ENCODE results near the gene RHBDD1.

The RHBDD1 gene

GRCh38 chr2:226883296-226883795, 47.5 kb downstream of the RHBDD1 start:
- DNase-seq (ENCODE audit: low read depth in 2 of 2, low spot score in 1 of 2) = no peak

DNA sequence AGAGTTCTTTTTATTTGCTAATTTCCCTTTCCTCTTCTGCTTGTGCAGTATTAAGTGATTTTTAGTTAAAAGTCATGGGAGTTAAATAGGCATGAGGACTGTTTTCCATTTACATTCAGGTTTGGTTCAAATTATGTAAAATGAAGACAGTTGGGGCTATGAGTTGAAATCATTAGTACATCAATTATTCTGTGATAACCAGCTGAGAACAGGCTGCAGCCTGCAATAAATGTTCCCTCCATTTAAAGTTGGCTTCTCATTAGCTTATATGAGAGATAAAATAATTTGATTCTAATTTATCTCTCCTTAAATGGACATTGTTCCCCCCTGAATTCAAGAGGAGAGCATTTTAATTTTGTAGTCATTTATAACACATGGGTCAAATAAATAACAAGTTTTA, 48.3 kb downstream of the RHBDD1 start:
- DNase-seq (ENCODE audit: low read depth in 2 of 2, low spot score in 1 of 2) = no peak

- no peak for DNase-seq (ENCODE audit: low read depth in 2 of 2, low spot score in 1 of 2)
These were observed 50.0 kb downstream of the RHBDD1 start for GRCh38 chr2:226885769-226886435.

GRCh38 chr2:226887940-226888339, 52.1 kb downstream of the RHBDD1 start:
- no peak for DNase-seq (ENCODE audit: low read depth in 2 of 2, low spot score in 1 of 2)

DNA sequence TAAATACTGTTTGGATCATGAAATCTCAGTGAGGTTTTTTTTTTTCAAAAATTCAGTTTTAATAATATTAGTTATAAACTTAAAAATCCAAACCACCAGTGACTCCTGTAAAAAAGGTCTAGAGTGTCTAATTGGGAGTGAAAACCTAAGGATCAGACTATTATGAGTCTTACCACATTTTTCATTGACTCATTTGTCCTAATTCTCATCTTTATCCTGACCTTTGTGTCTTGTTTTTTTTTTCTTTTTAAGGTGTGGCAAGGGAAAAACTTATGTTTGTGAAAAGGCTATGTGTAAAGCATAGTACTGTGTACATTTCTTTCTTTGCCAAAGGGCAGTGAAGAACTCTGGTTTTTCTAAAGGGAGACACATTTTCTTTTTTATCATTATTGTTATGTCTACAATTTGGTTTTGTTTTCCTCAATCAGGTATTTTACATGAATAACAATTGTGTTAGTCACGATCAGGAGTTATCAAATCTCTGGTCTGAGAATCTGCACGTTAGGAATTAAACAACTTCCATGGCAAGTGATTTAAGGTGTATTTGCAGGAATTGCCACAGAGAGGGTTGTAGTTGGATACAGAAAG, 52.6 kb downstream of the RHBDD1 start:
- no peak for DNase-seq (ENCODE audit: low read depth in 2 of 2, low spot score in 1 of 2)

GRCh38 chr2:226888971-226889370, 53.1 kb downstream of the RHBDD1 start:
- no peak for DNase-seq (ENCODE audit: low read depth in 2 of 2, low spot score in 1 of 2)

GRCh38 chr2:226890286-226890685, 54.4 kb downstream of the RHBDD1 start:
- DNase-seq (ENCODE audit: low read depth in 2 of 2, low spot score in 1 of 2) = no peak

GRCh38 chr2:226891780-226892590, 56.1 kb downstream of the RHBDD1 start:
- DNase-seq (ENCODE audit: low read depth in 2 of 2, low spot score in 1 of 2) = no peak

DNA sequence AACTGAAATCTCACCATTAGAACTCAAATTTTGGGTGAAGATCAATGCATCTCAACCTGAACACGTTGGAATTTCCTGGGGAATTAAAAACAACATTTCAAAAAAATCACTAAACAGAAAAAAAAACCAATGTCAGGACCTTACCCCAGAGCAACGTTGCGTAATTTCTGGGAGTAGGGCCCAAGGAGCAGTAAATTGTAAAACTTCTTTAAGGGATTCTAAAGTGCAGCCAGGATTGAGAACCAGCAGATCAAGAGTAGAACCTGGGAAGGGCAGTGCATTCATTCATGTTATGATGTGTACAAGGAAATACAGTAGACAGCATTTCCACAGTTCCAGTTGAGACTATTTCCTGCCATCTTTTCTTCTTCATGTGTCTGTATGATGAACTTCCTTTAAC, 56.9 kb downstream of the RHBDD1 start:
- no peak for DNase-seq (ENCODE audit: low read depth in 2 of 2, low spot score in 1 of 2)

DNA sequence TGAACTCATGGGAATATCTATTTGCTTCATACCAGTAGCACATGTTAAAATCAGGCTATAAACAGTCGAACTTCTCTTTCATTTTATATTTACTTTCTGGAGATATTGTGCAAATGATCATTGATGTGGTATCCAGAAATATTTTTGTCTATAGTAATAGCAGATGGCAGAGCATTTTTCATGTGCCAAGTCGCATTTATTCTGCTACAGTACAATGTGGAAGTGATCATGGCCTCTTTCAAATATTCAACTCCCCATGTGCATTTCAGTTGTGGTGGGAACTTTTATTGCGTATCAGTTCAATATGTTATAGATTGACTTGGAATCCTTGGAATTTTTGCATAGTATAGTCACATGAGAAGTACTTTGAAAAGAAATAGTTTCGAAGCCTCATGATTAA, 57.4 kb downstream of the RHBDD1 start:
- no peak for DNase-seq (ENCODE audit: low read depth in 2 of 2, low spot score in 1 of 2)

DNA sequence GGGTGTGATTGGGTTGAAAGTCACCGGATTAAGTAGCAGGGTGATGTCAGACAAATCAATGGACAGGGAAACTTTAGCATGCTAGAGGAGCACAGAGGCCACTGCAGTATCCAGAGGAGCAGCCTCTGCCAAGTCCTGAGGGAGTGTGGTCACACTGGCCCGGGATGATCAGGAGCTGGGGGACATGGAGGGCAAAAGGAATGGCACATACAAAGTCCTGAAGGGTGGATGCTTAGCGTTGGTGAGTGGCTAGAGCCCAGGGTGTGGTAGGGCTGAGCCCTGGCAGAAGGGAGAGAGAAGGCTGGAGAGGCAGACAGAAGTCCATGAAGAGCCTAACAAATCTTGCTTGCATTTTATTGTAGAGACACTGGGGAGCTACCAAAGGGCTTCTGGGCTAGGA, 58.9 kb downstream of the RHBDD1 start:
- no peak for DNase-seq (ENCODE audit: low read depth in 2 of 2, low spot score in 1 of 2)

DNA sequence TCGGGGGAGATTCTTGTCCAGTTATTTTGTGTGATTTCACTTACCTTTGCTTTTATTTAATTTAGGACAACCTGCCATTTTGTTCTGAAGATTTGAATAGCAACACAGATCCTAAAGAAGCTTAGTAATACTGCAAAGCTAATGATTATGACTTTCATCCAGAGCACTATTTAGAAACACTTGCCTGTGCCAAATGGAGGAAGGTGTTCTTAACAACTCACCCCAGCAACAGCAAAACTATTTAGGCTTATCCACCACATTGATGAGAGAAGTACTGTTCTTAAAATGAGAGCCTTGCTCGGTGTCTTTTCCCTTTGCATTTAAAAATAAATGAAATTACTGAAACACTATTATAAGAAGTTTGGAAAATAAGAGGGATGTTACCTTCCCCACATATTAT, 59.7 kb downstream of the RHBDD1 start:
- DNase-seq (ENCODE audit: low read depth in 2 of 2, low spot score in 1 of 2) = no peak

DNA sequence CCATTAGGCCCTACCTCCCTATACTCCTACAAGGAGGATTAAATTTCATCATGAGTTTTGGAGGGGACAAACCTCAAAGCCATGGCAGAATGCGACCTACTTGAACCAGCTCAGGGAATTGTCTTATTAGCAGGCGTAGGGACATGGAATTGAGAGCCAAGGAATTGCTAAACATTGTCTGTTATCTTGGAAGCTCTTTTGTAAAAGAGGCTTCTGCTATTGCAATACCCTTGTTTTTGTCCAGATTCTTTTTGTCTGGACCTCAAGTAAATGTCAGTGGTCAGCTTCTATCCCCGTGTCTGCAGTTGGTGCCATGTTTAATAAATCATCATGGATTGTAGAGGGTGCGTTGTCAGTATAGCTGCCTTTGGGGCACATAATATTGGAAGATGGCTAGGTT, 62.3 kb downstream of the RHBDD1 start:
- DNase-seq (ENCODE audit: low read depth in 2 of 2, low spot score in 1 of 2) = no peak

DNA sequence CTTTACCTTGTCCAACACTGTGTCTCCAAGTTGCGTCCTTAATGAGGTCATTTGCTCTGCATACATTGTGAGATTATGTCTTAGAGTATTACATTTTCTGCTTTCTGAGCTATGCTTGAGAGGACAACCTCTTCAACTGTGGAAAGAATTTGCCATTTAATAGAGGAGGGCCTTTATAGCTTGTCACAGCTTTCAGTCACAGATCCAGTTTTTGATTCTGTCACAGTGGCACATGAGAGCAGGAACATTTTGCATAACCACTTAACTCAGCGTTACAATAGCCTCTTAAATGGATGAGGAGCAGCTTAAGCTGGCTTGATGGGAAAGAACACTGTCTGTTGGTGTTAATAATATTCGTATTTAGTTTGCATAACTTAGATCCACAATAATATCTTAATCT, 63.0 kb downstream of the RHBDD1 start:
- DNase-seq (ENCODE audit: low read depth in 2 of 2, low spot score in 1 of 2) = no peak

DNA sequence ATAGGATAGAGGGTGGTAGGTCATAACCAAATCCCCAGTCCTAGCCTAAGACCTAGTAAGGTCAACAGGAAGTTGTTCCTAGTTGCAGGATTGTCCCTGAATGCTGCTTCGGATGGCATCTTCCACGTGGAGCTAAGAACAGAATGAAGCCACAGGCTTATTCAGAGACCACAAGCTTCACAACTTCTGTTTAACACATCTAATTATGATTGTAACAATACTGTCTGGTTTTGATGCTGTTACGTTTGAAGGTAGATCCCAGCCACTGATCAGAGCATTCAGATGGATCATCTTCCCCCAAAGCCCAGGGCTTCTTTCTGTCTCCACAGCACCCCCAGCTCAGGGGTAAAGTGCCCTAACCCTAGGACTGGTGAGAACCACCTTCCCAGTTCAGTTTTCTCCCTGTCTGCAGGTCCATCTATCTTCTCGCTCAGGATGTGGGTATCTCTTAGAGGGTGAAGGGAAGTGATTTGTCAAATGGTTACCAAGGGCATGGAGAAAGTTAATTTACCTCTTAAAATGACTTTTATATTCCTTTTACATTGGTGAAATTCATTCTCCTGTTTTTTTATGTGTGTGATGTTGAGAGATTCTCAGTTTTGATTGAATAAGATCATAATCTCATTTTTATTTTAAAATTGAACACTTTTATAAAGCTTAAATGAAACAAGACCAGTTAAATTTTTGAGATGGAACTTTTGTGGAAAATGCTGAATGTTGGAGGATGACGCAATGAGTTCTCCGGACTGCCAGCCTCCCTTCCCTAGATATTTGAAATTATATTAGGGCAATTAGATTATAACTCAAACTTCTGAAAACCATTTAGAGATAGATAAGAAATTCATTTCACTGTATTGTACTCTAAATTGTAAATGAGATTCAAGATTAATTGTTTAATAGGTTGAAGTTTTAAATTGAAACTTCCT, 66.5 kb downstream of the RHBDD1 start:
- DNase-seq (ENCODE audit: low read depth in 2 of 2, low spot score in 1 of 2) = no peak

DNA sequence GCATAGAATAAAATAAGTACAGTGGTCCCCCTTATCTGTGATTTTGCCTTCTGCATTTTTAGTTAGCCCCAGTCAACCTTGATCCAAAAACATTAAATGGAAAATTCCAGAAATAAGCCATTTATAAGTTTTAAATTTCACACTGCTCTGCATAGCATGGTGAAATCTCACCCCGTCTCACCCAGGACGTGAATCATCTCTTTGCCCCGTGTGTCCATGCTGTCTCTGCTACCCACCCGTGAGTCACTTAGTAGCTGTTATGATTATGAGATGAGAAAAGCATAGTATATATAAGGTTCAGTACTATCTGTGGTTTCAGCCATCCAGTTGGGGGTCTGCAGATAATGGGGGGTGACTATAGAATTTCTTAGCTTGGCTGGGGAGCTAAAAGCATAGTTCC, 67.3 kb downstream of the RHBDD1 start:
- no peak for DNase-seq (ENCODE audit: low read depth in 2 of 2, low spot score in 1 of 2)

- no peak for DNase-seq (ENCODE audit: low read depth in 2 of 2, low spot score in 1 of 2)
These were observed 68.7 kb downstream of the RHBDD1 start for GRCh38 chr2:226904592-226904991.

- no peak for DNase-seq (ENCODE audit: low read depth in 2 of 2, low spot score in 1 of 2)
These were observed 69.9 kb downstream of the RHBDD1 start for GRCh38 chr2:226905718-226906117.

- DNase-seq (ENCODE audit: low read depth in 2 of 2, low spot score in 1 of 2) = no peak
These were observed 70.4 kb downstream of the RHBDD1 start for GRCh38 chr2:226906163-226906693.

- no peak for DNase-seq (ENCODE audit: low read depth in 2 of 2, low spot score in 1 of 2)
These were observed 73.3 kb downstream of the RHBDD1 start for GRCh38 chr2:226909126-226909525.

GRCh38 chr2:226909836-226910235, 74.0 kb downstream of the RHBDD1 start:
- no peak for DNase-seq (ENCODE audit: low read depth in 2 of 2, low spot score in 1 of 2)
